ENCODE measurements around the gene DEFB123.

GRCh38 chr20:31473331-31474096 lies 33.1 kb downstream of the DEFB123 start:
- TF ChIP-seq, protein P1, sequence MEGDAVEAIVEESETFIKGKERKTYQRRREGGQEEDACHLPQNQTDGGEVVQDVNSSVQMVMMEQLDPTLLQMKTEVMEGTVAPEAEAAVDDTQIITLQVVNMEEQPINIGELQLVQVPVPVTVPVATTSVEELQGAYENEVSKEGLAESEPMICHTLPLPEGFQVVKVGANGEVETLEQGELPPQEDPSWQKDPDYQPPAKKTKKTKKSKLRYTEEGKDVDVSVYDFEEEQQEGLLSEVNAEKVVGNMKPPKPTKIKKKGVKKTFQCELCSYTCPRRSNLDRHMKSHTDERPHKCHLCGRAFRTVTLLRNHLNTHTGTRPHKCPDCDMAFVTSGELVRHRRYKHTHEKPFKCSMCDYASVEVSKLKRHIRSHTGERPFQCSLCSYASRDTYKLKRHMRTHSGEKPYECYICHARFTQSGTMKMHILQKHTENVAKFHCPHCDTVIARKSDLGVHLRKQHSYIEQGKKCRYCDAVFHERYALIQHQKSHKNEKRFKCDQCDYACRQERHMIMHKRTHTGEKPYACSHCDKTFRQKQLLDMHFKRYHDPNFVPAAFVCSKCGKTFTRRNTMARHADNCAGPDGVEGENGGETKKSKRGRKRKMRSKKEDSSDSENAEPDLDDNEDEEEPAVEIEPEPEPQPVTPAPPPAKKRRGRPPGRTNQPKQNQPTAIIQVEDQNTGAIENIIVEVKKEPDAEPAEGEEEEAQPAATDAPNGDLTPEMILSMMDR (IDR thresholded peaks at IDR 0.05): no peak
- TF ChIP-seq POLR2AphosphoS5 (IDR thresholded peaks at IDR 0.05; ENCODE audit: insufficient read depth in 1 of 2, low read depth in 1 of 2): no peak

All from vagina (tissue), 2 donors.